ENCODE results near the gene DUSP10. TPM values are rescaled to one million over a fixed set of nuclear protein-coding genes. Genes with fewer than 3 reads are reported as not detected.

Gene DUSP10
- total RNA-seq, 4 donors from 2014 or later = 2.9 to 7.0 (median 5.9) TPM

DNA sequence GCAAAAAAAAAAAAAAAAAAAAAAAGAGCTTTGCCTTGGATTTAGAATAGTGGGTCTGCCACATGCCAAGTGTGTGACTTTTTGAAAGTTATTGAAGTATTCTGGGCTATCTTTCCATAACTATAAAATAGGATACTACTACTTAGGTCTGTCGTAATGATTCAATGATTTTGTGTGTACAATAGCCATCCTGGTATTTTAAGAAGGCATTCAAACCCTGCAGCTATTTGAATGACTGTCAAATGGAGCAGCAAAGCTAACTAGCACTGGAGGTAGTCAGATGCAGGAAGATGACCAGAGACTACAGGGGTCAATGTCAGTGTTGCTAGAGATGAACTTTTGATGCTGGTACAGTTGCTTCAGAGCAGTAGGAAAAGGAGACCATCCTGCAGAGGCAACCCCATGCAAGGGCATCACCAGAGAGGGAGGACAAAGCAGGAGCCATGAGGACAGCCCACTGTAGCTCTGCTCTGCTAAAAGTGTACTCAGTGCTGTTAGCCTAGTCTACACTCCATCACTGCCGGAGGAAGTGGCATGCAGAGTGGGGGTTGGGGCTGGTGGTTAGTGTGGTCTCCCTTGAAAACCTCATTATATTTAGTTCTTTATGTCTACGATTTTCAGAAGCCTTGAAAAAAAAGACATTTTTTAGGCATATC, 29.0 kb downstream of the DUSP10 start:
- ATAC-seq (no peak), DNase-seq (no peak)
- Histone ChIP-seq H3K27me3 (no peaks in the 10 kb centered on the region), H3K36me3 (no peaks in the 10 kb centered on the region), H3K4me1 (peaks cover 74 to 79% of the 10 kb centered on the region in 2 donors), H3K9me3 (no peaks in the 10 kb centered on the region), H3K4me3 (no peak overlapping the region), H3K27ac (peak overlapping the region; percentile 74 to 78 (median 77))
- intact Hi-C loops (cut with DNase I; ENCODE audit: low total_unique reads) = no loop called here
- in situ Hi-C loops (cut with MboI; ENCODE audit: low sequenced_read_pairs in 4 of 4) = no loop called here
- TF ChIP-seq POLR2A (IDR thresholded peaks at IDR 0.05) = no peak
- TF ChIP-seq, protein P1, sequence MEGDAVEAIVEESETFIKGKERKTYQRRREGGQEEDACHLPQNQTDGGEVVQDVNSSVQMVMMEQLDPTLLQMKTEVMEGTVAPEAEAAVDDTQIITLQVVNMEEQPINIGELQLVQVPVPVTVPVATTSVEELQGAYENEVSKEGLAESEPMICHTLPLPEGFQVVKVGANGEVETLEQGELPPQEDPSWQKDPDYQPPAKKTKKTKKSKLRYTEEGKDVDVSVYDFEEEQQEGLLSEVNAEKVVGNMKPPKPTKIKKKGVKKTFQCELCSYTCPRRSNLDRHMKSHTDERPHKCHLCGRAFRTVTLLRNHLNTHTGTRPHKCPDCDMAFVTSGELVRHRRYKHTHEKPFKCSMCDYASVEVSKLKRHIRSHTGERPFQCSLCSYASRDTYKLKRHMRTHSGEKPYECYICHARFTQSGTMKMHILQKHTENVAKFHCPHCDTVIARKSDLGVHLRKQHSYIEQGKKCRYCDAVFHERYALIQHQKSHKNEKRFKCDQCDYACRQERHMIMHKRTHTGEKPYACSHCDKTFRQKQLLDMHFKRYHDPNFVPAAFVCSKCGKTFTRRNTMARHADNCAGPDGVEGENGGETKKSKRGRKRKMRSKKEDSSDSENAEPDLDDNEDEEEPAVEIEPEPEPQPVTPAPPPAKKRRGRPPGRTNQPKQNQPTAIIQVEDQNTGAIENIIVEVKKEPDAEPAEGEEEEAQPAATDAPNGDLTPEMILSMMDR (IDR thresholded peaks at IDR 0.05 in 4 of 5, conservative IDR thresholded peaks at IDR 0.05 in 1 of 5) = no peak

DNA sequence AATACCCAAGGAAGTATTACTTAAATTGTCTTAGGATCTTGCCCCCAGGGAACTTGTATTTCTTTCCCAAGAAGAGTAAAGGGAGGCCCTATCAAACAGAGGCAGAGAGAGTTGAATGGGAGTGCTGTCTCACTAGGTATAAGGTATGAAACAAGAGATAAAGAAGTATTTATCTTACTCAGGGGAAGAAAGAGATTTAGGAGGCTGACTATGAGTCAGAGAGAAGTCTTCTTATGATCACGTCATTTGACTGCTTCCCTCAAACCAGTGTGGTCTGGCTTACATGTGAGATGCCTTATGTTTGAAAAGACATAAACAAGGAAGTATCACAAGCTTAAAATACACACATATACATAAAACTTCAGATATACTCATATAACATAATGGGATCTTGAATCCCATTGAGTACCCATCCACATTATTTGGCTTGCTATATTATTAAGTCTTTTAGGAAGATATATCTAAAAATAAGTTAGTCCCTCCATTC, 29.6 kb downstream of the DUSP10 start:
- Histone ChIP-seq H3K4me1 (peaks cover 75 to 79% of the 10 kb centered on the region in 2 donors), H3K27me3 (no peaks in the 10 kb centered on the region), H3K36me3 (no peaks in the 10 kb centered on the region), H3K27ac (peak overlapping the region; percentile 74 to 78 (median 77)), H3K4me3 (no peak overlapping the region), H3K9me3 (no peaks in the 10 kb centered on the region)
- peak in 1 of 2 donors; percentile 74 for ATAC-seq
- DNase-seq = no peak
- TF ChIP-seq, protein P1 (IDR thresholded peaks at IDR 0.05 in 4 of 5, conservative IDR thresholded peaks at IDR 0.05 in 1 of 5) = no peak
- peak; percentile 23 to 71 for TF ChIP-seq POLR2A (IDR thresholded peaks at IDR 0.05)
- intact Hi-C loops (cut with DNase I; ENCODE audit: low total_unique reads) (no loop called here), in situ Hi-C loops (cut with MboI; ENCODE audit: low sequenced_read_pairs in 4 of 4) (no loop called here)

- H3K27ac ChIP-seq = peak overlapping the region; percentile 74 to 78 (median 77)
- no peaks in the 10 kb centered on the region for H3K27me3 ChIP-seq
- intact Hi-C loops (cut with DNase I; ENCODE audit: low total_unique reads) (no loop called here), in situ Hi-C loops (cut with MboI; ENCODE audit: low sequenced_read_pairs in 4 of 4) (no loop called here)
- no peaks in the 10 kb centered on the region for H3K9me3 ChIP-seq
- H3K36me3 ChIP-seq = no peaks in the 10 kb centered on the region
- ATAC-seq (no peak), DNase-seq (no peak)
- no peak overlapping the region for H3K4me3 ChIP-seq
- no peak for TF ChIP-seq POLR2A (IDR thresholded peaks at IDR 0.05)
- peaks cover 75 to 78% of the 10 kb centered on the region in 2 donors for H3K4me1 ChIP-seq
Observed at GRCh38 chr1:221711656-221712055, 30.2 kb downstream of the DUSP10 start.

GRCh38 chr1:221711063-221711577, 30.8 kb downstream of the DUSP10 start:
- TF ChIP-seq POLR2A (IDR thresholded peaks at IDR 0.05) = no peak
- TF ChIP-seq, protein P1 (IDR thresholded peaks at IDR 0.05 in 4 of 5, conservative IDR thresholded peaks at IDR 0.05 in 1 of 5) = no peak
- ATAC-seq (no peak), DNase-seq (no peak)
- Histone ChIP-seq H3K4me1 (peaks cover 75 to 77% of the 10 kb centered on the region in 2 donors), H3K9me3 (no peaks in the 10 kb centered on the region), H3K27me3 (no peaks in the 10 kb centered on the region), H3K36me3 (peaks cover 0 to 2% of the 10 kb centered on the region in 2 donors), H3K4me3 (no peak overlapping the region), H3K27ac (peak overlapping the region; percentile 74 to 78 (median 77))
- intact Hi-C loops (cut with DNase I; ENCODE audit: low total_unique reads) = no loop called here
- in situ Hi-C loops (cut with MboI; ENCODE audit: low sequenced_read_pairs in 4 of 4) = no loop called here

- Histone ChIP-seq H3K36me3 (peaks cover 0 to 6% of the 10 kb centered on the region in 2 donors), H3K9me3 (no peaks in the 10 kb centered on the region), H3K27me3 (no peaks in the 10 kb centered on the region), H3K4me3 (no peak overlapping the region), H3K4me1 (peaks cover 65 to 67% of the 10 kb centered on the region in 2 donors), H3K27ac (peak overlapping the region; percentile 74 to 78 (median 77))
- DNase-seq (no peak), ATAC-seq (no peak)
- intact Hi-C loops (cut with DNase I; ENCODE audit: low total_unique reads) = loop anchor here (2.0 kb wide), 1 partner anchor 33 kb away; the partner anchor contains the start of gene DUSP10
- in situ Hi-C loops (cut with MboI; ENCODE audit: low sequenced_read_pairs in 4 of 4) = no loop called here
- TF ChIP-seq, protein P1 (IDR thresholded peaks at IDR 0.05 in 4 of 5, conservative IDR thresholded peaks at IDR 0.05 in 1 of 5) = no peak
- TF ChIP-seq POLR2A (IDR thresholded peaks at IDR 0.05) = no peak
Observed at GRCh38 chr1:221709854-221710253, 32.0 kb downstream of the DUSP10 start.
